Measurements from ENCODE around the gene SRF. TPM values are rescaled to one million over a fixed set of nuclear protein-coding genes. Genes with fewer than 3 reads are reported as not detected.

The SRF gene
- total and polyA plus RNA-seq, 2 experiments from 2014 or later = 7.4 to 22.0 TPM

DNA sequence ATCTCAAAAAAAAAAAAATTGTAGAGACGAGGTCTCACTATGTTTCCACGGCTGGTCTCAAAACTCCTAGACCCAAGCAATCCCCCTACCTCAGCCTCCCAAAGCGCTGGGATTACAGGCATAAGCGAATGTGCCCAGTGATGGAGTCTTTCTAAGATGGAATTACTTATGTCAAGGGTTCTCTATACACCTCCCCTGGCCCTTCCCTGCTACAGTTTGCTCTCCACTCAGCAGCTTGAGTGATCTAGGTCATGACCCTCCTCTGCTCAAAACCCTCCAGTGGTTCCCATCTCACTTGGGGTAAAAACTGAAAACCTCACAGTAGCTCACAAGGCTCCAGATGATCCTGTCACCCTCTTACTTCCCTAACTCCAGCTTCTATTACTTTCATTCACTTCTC, 60.0 kb downstream of the SRF start:
- no peak overlapping the region for H3K27ac ChIP-seq
- no peak overlapping the region for H3K4me3 ChIP-seq
- no peak overlapping the region for H2AFZ ChIP-seq
- H3K9me2 ChIP-seq (replicated peaks; ENCODE audit: insufficient read depth) = no peaks in the 10 kb centered on the region
- H3K36me3 ChIP-seq (replicated peaks; ENCODE audit: insufficient read depth, low read depth) = no peaks in the 10 kb centered on the region
- no peaks in the 10 kb centered on the region for H3K9me3 ChIP-seq (ENCODE audit: low read depth)
- H3K4me2 ChIP-seq = no peak overlapping the region
- no peaks in the 10 kb centered on the region for H3K4me1 ChIP-seq (ENCODE audit: insufficient read depth)
- no peak for DNase-seq (ENCODE audit: low spot score)
- H3K79me2 ChIP-seq = peaks cover 8% of the 10 kb centered on the region
- no peaks in the 10 kb centered on the region for H3K27me3 ChIP-seq
- TF ChIP-seq EZH2 (IDR thresholded peaks at IDR 0.05; ENCODE audit: borderline replicate concordance) = no peak
- TF ChIP-seq CTCF (IDR thresholded peaks at IDR 0.05; ENCODE audit: poor library complexity) = no peak
- no peak for TF ChIP-seq EZH2phosphoT487 (IDR thresholded peaks at IDR 0.05; ENCODE audit: low read depth, severe bottlenecking, unreplicated experiment)
- 89% methylated on average over 4 of the region's 4 CpGs for WGBS (ENCODE audit: low lambda C conversion rate, missing lambda C conversion rate)
- H4K20me1 ChIP-seq (ENCODE audit: insufficient read depth, poor library complexity, severe bottlenecking) = no peaks in the 10 kb centered on the region

Other genes with a start within 250 kb of the SRF start
- gene CNPY3, start 241.8 kb upstream of the SRF start, total RNA-seq = 53.8 and 71.8 TPM in 2 replicates
- gene CNPY3, start 241.8 kb upstream of the SRF start, polyA plus RNA-seq = 137 and 152 TPM in 2 replicates
- gene GNMT, start 210.5 kb upstream of the SRF start, total RNA-seq = 4.4 and 6.5 TPM in 2 replicates
- gene GNMT, start 210.5 kb upstream of the SRF start, polyA plus RNA-seq = 10.4 and 16.2 TPM in 2 replicates
- 32.4 and 39.4 TPM in 2 replicates for gene PEX6, start 192.1 kb upstream of the SRF start, total RNA-seq
- gene PEX6, start 192.1 kb upstream of the SRF start, polyA plus RNA-seq = 36.0 and 46.1 TPM in 2 replicates
- 35.2 and 40.2 TPM in 2 replicates for gene PPP2R5D, start 186.7 kb upstream of the SRF start, total RNA-seq
- gene PPP2R5D, start 186.7 kb upstream of the SRF start, polyA plus RNA-seq = 28.3 and 30.8 TPM in 2 replicates
- 72.9 and 73.3 TPM in 2 replicates for gene MEA1, start 157.3 kb upstream of the SRF start, total RNA-seq
- gene MEA1, start 157.3 kb upstream of the SRF start, polyA plus RNA-seq = 117 and 127 TPM in 2 replicates
- gene KLHDC3, start 157.0 kb upstream of the SRF start, total RNA-seq = 75.5 and 90.5 TPM in 2 replicates
- gene KLHDC3, start 157.0 kb upstream of the SRF start, polyA plus RNA-seq = 92.0 and 99.5 TPM in 2 replicates
- 75.8 and 83.2 TPM in 2 replicates for gene RRP36, start 149.6 kb upstream of the SRF start, total RNA-seq
- 72.5 and 73.2 TPM in 2 replicates for gene RRP36, start 149.6 kb upstream of the SRF start, polyA plus RNA-seq
- 46.1 and 58.2 TPM in 2 replicates for gene CUL7, start 117.4 kb upstream of the SRF start, total RNA-seq
- 39.2 and 46.4 TPM in 2 replicates for gene CUL7, start 117.4 kb upstream of the SRF start, polyA plus RNA-seq
- 24.7 and 28.8 TPM in 2 replicates for gene MRPL2, start 111.8 kb upstream of the SRF start, total RNA-seq
- gene MRPL2, start 111.8 kb upstream of the SRF start, polyA plus RNA-seq = 68.4 and 81.8 TPM in 2 replicates
- 73.4 and 73.5 TPM in 2 replicates for gene KLC4, start 111.6 kb upstream of the SRF start, total RNA-seq
- 67.5 and 68.9 TPM in 2 replicates for gene KLC4, start 111.6 kb upstream of the SRF start, polyA plus RNA-seq
- 108 and 127 TPM in 2 replicates for gene PTK7, start 95.0 kb upstream of the SRF start, total RNA-seq
- 159 and 162 TPM in 2 replicates for gene PTK7, start 95.0 kb upstream of the SRF start, polyA plus RNA-seq
- gene CUL9, start 10.9 kb downstream of the SRF start, total RNA-seq = 13.4 and 26.2 TPM in 2 replicates
- 20.1 and 22.3 TPM in 2 replicates for gene CUL9, start 10.9 kb downstream of the SRF start, polyA plus RNA-seq
- gene DNPH1, start 58.2 kb downstream of the SRF start, total RNA-seq = 105 and 124 TPM in 2 replicates
- gene DNPH1, start 58.2 kb downstream of the SRF start, polyA plus RNA-seq = 136 and 153 TPM in 2 replicates
- 0.36 and 1.1 TPM in 2 replicates for gene TTBK1, start 72.2 kb downstream of the SRF start, total RNA-seq
- gene TTBK1, start 72.2 kb downstream of the SRF start, polyA plus RNA-seq = 0.34 and 0.52 TPM in 2 replicates
- 24.3 and 31.5 TPM in 2 replicates for gene SLC22A7, start 127.0 kb downstream of the SRF start, total RNA-seq
- 18.5 and 40.1 TPM in 2 replicates for gene SLC22A7, start 127.0 kb downstream of the SRF start, polyA plus RNA-seq
- gene CRIP3, start 137.6 kb downstream of the SRF start, total RNA-seq = 0.80 and 1.6 TPM in 2 replicates
- gene CRIP3, start 137.6 kb downstream of the SRF start, polyA plus RNA-seq = 1.0 and 1.5 TPM in 2 replicates
- gene ZNF318, start 198.4 kb downstream of the SRF start, total RNA-seq = 13.4 and 14.4 TPM in 2 replicates
- 6.4 and 6.9 TPM in 2 replicates for gene ZNF318, start 198.4 kb downstream of the SRF start, polyA plus RNA-seq